Retinal pigment epithelial cell (primary cell): Measurements from ENCODE around the gene MEOX1.

Source experiments
- DNase-seq: peaks from one replicate; pipeline ENCODE4 v3.0.0-alpha.2; 2010; ENCODE audit warnings: low read depth
- H3K4me3 ChIP-seq: 2 replicates; pipeline ENCODE4 v1.5.1; 2011; ENCODE audit warnings: mild to moderate bottlenecking, low read length, control low read depth, moderate library complexity
- TF ChIP-seq, protein P1 (sequence below): conservative IDR thresholded peaks from 2 replicates; pipeline ENCODE4 v1.5.1; 2011; ENCODE audit warnings: low read depth, low read length, control low read depth, inconsistent platforms

The MEOX1 gene

GRCh38 chr17:43665937-43666236, 4.2 kb upstream of the MEOX1 start:
- TF ChIP-seq, protein P1, sequence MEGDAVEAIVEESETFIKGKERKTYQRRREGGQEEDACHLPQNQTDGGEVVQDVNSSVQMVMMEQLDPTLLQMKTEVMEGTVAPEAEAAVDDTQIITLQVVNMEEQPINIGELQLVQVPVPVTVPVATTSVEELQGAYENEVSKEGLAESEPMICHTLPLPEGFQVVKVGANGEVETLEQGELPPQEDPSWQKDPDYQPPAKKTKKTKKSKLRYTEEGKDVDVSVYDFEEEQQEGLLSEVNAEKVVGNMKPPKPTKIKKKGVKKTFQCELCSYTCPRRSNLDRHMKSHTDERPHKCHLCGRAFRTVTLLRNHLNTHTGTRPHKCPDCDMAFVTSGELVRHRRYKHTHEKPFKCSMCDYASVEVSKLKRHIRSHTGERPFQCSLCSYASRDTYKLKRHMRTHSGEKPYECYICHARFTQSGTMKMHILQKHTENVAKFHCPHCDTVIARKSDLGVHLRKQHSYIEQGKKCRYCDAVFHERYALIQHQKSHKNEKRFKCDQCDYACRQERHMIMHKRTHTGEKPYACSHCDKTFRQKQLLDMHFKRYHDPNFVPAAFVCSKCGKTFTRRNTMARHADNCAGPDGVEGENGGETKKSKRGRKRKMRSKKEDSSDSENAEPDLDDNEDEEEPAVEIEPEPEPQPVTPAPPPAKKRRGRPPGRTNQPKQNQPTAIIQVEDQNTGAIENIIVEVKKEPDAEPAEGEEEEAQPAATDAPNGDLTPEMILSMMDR = no peak
- no peak for DNase-seq
- no peak overlapping the region for H3K4me3 ChIP-seq

- no peak for DNase-seq
- no peak overlapping the region for H3K4me3 ChIP-seq
- TF ChIP-seq, protein P1 = no peak
These were observed 3.6 kb upstream of the MEOX1 start for GRCh38 chr17:43665084-43665936.

DNA sequence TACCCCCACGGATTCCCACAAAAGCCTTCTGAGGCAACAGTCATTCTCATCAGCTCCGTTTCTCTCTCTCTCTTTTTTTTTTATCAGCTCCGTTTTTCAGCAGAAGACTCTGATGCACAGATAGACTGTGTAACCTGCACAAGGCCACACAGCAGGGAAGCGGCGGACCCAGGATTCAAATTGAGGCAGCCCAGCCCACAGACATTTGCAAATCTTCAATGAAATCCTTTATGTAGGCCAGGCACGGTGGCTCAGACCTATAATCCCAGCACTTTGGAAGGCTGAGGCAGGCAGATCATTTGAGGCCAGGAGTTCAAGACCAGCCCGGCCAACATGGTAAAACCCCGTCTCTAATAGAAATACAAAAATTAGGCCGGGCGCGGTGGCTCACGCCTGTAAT, 2.4 kb upstream of the MEOX1 start:
- no peak overlapping the region for H3K4me3 ChIP-seq
- DNase-seq = no peak
- TF ChIP-seq, protein P1 = no peak

DNA sequence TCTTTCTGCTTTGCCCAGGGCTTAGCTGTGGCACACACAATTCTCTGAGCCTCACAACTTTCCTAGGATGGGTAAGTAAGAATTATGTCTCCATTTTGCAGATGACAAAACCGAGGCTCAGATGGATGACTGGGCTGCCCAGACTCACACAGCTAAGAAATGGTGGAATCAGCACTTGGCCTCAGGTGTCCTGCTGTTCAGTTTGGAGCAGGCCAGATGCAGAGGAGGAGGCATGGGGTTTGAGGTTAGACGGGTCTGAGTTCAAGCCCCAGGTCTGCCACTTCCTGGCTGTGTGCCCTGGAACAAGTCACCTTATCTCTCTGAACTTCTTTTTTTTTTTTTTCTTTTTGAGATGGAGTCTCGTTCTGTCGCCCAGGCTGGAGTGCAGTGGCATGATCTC, 1.7 kb upstream of the MEOX1 start:
- DNase-seq = no peak
- TF ChIP-seq, protein P1 = no peak
- no peak overlapping the region for H3K4me3 ChIP-seq

- TF ChIP-seq, protein P1 = no peak
- no peak overlapping the region for H3K4me3 ChIP-seq
- DNase-seq = no peak
These were observed 855 bp upstream of the MEOX1 start for GRCh38 chr17:43662413-43663141.

GRCh38 chr17:43660816-43661493, 767 bp downstream of the MEOX1 start:
- DNase-seq = no peak
- TF ChIP-seq, protein P1 = no peak
- H3K4me3 ChIP-seq = no peak overlapping the region
